Measurements from ENCODE around the gene RBM7. TPM values are rescaled to one million over a fixed set of nuclear protein-coding genes. Genes with fewer than 3 reads are reported as not detected.

Gene RBM7
- total and polyA plus RNA-seq, 4 donors = 27.9 to 42.6 (median 31.8) TPM

Other genes with a start within 250 kb of the RBM7 start
- 1 to 10 TPM; 2.5 to 3.4 TPM for gene NNMT, start 104.3 kb upstream of the RBM7 start, total RNA-seq
- gene NNMT, start 104.3 kb upstream of the RBM7 start, polyA plus RNA-seq (ENCODE audit: insufficient read length in 2 of 2) = under 1 TPM; 0.47 to 0.87 TPM
- gene C11orf71, start 155 bp upstream of the RBM7 start, total RNA-seq = 10 to 100 TPM; 11.5 to 14.3 TPM
- 10 to 100 TPM; 18.5 to 23.4 TPM for gene C11orf71, start 155 bp upstream of the RBM7 start, polyA plus RNA-seq (ENCODE audit: insufficient read length in 2 of 2)
- gene REXO2, start 38.8 kb downstream of the RBM7 start, total RNA-seq = 10 to 100 TPM; 69.2 to 76.1 TPM
- 10 to 100 TPM; 65.4 to 71.1 TPM for gene REXO2, start 38.8 kb downstream of the RBM7 start, polyA plus RNA-seq (ENCODE audit: insufficient read length in 2 of 2)
- not detected for gene NXPE1, start 159.2 kb downstream of the RBM7 start, total RNA-seq
- gene NXPE1, start 159.2 kb downstream of the RBM7 start, polyA plus RNA-seq (ENCODE audit: insufficient read length in 2 of 2) = not detected
- not detected for gene NXPE4, start 195.1 kb downstream of the RBM7 start, total RNA-seq
- gene NXPE4, start 195.1 kb downstream of the RBM7 start, polyA plus RNA-seq (ENCODE audit: insufficient read length in 2 of 2) = under 1 TPM in 1 of 2 donors, not detected in 1; 0.12 TPM

Measured in spinal cord (tissue), 4 donors.